ENCODE data around the gene OSTC.

DNA sequence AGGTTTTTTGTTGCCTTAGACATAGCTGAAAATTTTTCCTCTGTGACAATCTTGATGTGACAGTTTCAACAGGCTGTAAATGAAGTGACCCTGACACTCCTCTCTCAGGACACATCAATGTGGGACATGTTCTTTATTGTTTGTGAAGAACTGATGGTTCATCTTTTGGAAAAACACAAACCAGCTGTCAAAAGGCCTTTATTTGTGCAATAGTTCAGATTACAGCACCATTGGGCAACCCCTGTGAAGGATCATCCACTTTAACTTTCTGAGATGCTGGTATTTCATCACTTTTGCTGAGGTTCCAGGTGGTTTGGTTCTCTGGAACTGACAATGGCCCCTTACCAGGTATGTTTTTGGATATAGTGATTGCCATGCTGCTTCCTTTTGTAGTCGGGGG, 40.3 kb downstream of the OSTC start:
- TF ChIP-seq, protein P1, sequence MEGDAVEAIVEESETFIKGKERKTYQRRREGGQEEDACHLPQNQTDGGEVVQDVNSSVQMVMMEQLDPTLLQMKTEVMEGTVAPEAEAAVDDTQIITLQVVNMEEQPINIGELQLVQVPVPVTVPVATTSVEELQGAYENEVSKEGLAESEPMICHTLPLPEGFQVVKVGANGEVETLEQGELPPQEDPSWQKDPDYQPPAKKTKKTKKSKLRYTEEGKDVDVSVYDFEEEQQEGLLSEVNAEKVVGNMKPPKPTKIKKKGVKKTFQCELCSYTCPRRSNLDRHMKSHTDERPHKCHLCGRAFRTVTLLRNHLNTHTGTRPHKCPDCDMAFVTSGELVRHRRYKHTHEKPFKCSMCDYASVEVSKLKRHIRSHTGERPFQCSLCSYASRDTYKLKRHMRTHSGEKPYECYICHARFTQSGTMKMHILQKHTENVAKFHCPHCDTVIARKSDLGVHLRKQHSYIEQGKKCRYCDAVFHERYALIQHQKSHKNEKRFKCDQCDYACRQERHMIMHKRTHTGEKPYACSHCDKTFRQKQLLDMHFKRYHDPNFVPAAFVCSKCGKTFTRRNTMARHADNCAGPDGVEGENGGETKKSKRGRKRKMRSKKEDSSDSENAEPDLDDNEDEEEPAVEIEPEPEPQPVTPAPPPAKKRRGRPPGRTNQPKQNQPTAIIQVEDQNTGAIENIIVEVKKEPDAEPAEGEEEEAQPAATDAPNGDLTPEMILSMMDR (IDR thresholded peaks at IDR 0.05): no peak
- no peak for TF ChIP-seq POLR2A (IDR thresholded peaks at IDR 0.05)
